GM12891 (cell line): ENCODE results near the gene TRIO.

ENCODE experiments used
- DNase-seq: peaks from one replicate; pipeline ENCODE4 v3.0.0; 2011; ENCODE audit warnings: low spot score; ENCODE audit not compliant: insufficient read length
- FAIRE-seq: peaks from 2 replicates; lab custom pipeline; 2011; peaks lifted over from hg19 to GRCh38; lab: Jason Lieb, UNC
- PAX5 ChIP-seq: IDR thresholded peaks from 2 replicates; pipeline ENCODE4 v1.6.1; 2011; ENCODE audit warnings: low read length, moderate library complexity, mild to moderate bottlenecking; ENCODE audit not compliant: insufficient read depth, severe bottlenecking
- POLR2A ChIP-seq: IDR thresholded peaks from 2 replicates; pipeline ENCODE4 v1.6.1; 2011; ENCODE audit warnings: low read depth, low read length, control low read depth
- POLR2AphosphoS5 ChIP-seq: IDR thresholded peaks from 2 replicates; pipeline ENCODE4 v1.6.1; 2011; ENCODE audit warnings: low read depth, low read length, control low read depth
- POU2F2 ChIP-seq: IDR thresholded peaks from 2 replicates; pipeline ENCODE4 v1.6.1; 2011; ENCODE audit warnings: low read depth, mild to moderate bottlenecking, control low read depth, low read length, moderate library complexity
- SPI1 ChIP-seq: IDR thresholded peaks from 2 replicates; pipeline ENCODE4 v1.6.1; 2011; ENCODE audit warnings: low read depth, low read length, control low read depth
- TAF1 ChIP-seq: IDR thresholded peaks from 2 replicates; pipeline ENCODE4 v1.6.1; 2011; ENCODE audit warnings: low read depth, low read length, control low read depth

TRIO gene

DNA sequence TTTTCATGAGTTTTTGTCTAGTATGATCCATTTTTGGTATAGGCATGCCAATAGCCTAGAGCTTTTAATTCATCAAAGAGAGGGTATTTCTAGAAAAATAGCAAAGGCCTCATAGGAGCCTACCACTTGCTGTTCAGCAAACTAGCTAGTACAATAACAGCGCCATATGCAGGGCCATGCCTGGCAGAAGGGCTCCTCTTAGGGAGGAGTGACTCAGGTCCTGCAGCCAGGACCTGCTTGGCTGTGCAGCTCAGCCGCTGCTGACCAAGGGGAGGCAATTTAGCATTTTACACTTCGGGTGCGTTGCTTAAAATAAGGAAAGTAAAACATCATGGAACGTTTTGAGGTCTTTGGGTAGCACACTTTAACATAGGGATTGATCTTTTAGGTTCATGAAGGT lies 100.6 kb downstream of the TRIO start:
- TF ChIP-seq PAX5, result no peak
- no peak for TF ChIP-seq POLR2A
- TF ChIP-seq SPI1, result no peak
- no peak for TF ChIP-seq POLR2AphosphoS5
- TF ChIP-seq TAF1, result no peak
- FAIRE-seq, result no peak
- DNase-seq, result no peak

DNA sequence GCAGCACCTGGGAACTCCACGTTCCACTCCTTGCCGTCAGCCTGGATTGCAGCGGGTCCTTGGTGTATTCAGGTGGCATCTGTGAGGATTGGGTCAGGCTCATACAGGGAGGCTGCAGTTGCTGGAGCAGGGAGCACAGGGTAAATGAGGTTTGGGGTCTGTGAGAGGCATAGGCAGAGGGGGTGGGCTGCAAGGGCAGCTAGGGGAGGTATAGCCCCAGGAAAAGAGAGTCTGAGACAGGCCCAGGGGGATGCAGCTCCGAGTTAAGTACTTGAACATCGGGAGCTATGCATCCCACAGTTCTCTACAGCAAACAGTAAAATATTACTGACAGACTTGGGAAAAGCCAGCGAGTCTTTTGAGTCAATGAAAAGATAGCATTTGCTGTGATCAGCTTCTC lies 101.6 kb downstream of the TRIO start:
- FAIRE-seq, result no peak
- no peak for TF ChIP-seq POLR2AphosphoS5
- TF ChIP-seq PAX5, result no peak
- no peak for TF ChIP-seq POLR2A
- no peak for TF ChIP-seq SPI1
- no peak for TF ChIP-seq POU2F2
- no peak for TF ChIP-seq TAF1
- DNase-seq, result no peak

DNA sequence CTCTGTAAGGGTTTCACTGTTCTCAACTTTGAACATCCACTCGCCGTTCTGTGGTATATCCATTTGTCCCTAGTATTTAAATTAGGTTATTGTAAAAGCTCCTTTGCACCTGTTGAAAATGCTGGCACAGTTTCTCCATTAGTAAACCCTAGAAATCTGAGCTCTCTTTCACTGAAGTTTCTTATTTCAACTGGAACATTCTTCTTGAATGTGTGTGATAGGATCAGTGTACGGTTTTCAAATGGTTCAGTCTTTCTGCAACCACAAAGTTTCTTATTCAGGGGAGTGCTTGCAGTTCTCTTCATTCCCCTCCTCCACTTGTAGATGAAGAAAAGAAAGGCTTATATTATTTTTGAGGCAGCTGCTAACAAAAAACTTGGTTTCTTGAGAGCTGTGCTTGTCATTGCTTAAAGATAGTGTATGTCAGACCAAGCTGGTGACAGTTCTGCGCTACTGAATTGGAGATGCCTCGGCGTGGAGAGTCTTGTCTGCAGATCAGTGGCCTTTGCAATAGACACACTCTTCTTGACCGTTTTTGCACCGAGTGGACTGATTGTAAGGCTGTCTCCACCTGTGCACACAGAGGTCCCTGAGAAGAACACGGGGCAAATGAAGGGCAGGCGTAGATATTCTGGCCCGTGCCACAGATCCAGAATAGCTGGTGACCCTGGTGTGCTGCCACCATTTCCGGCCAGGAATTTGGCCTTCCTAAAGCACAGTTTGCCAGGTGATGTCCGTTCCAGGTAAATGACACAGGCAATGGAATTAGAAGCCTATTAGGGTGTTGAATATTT lies 102.2 kb downstream of the TRIO start:
- DNase-seq (no peak), FAIRE-seq (no peak)
- TF ChIP-seq POLR2AphosphoS5, result no peak
- TF ChIP-seq TAF1, result no peak
- no peak for TF ChIP-seq PAX5
- TF ChIP-seq POU2F2, result no peak
- TF ChIP-seq SPI1, result no peak
- TF ChIP-seq POLR2A, result no peak

DNA sequence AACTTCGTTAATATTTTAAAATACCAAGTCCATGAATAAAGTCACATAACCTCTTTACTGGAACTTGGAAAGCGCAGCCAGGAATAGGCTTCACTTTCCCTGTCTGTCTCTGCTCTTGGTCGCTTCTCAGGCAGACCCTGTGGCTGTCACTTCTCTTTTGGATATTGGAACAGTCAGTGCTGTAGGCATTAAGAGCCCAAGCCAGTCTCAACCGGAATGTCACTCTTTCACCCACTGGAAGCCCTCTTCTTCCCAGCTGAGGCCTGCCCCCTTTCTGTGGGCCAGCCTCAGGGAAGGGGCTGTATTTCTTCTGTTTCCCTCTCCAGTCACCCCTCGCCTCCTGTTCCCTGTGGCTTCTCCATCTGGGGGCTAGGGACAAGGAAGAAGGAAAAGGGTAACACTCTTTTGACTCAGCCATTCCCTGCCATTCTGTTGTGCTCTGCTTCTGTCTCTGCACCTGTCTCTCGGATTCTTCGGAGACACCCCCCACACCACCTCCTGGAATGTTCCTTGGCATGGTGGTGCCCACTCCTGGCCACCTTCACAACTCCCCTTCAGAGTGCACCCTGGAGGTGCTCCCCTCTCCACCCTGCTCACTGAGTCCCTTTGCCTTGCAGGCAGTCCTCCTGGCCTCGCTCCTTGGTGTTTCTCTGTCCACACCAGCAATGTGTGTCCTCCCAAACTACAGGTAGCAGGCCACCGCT lies 103.4 kb downstream of the TRIO start:
- TF ChIP-seq TAF1, result no peak
- no peak for TF ChIP-seq POLR2A
- no peak for TF ChIP-seq POLR2AphosphoS5
- no peak for TF ChIP-seq PAX5
- TF ChIP-seq POU2F2, result no peak
- TF ChIP-seq SPI1, result no peak
- no peak for FAIRE-seq
- no peak for DNase-seq

DNA sequence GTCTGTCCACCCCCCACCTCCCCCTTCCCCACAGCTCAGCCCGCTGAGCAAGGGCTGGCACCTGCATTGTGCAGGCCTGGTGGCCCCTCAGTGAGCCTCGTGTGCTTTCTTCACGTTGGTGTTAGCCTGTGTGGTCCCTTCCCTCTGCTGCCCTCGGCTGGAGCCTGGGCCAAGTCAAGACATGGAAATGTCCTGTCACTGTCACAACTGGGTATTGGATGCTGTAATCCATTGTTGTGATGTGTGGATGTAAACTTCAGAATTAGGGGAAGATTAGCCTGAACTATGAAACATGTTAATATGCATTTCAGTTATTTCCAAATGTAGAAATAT lies 103.9 kb downstream of the TRIO start:
- FAIRE-seq (no peak), DNase-seq (no peak)
- no peak for TF ChIP-seq POU2F2
- TF ChIP-seq TAF1, result no peak
- no peak for TF ChIP-seq SPI1
- TF ChIP-seq POLR2A, result no peak
- no peak for TF ChIP-seq POLR2AphosphoS5
- TF ChIP-seq PAX5, result no peak

DNA sequence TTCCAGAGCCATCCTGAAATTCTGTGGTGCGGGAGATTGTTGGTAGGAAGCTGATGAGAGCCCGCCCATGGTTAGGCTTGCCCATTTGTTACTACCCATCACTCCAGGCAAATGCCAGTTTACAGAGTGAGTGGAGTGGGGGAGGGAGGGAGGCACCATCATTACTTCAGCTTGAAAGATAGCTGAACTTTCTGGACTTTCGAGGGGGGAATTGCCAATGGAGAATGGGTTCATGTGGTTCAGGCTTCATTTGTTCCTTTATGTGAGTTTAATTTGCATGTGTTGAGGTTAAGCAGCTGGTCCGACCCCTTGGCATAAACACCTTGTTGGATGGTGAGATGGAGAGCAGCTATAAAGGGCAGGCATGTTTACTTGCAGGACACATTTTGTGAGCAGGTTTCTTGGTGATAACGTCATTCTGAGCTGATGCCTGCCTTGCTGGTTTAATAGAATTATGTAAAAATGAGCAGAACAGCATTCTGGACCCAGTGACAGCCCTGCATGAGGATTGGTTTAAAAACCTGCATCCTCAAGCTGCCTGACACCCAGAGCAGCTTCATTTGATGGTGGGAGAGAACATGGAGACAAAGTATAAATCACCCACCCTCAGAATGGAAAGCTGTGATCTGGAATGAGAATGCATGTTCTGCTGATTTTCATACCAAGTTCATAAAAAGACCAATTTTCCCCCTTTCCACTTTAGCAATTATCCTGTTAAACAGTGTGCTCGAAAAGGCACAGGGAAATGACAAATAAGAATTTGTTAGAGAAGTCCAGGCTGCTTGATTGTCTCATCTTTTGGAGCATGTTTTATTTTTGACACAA lies 106.3 kb downstream of the TRIO start:
- peak; percentile 38 for FAIRE-seq
- TF ChIP-seq POU2F2, result no peak
- no peak for TF ChIP-seq POLR2A
- TF ChIP-seq POLR2AphosphoS5, result no peak
- no peak for TF ChIP-seq PAX5
- no peak for TF ChIP-seq TAF1
- DNase-seq, result no peak

DNA sequence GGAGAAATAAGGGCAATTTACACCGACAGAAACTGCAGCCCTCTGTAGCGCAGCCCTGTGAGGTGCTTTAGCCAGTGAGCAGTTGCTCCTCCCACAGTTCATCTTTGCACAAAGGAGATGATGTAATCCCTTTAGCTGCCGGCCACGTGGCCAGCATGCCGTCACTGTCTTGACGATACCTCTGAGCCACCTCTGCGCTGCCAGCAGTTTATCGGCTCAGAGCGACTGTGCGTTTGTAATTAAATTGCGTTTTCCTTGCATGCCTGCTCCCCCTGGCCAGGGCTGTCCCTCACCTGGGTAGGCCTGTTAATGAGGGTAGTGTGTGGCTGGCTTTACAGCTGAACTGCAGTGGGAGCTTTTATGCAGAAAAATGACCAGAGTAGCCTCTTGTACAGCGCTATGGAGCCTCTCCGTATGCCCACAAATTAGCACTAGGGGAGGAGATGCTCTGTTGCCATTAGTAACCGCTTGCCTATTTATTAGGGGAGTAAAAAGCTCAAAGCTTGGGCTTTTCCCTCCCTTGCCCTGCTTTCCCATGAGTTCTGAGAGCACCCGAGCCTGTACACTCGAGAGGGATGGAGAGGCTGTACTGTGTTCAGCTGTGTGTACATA lies 107.0 kb downstream of the TRIO start:
- FAIRE-seq (no peak), DNase-seq (no peak)
- TF ChIP-seq POU2F2 (no peak), SPI1 (no peak), POLR2AphosphoS5 (no peak), TAF1 (no peak), POLR2A (no peak), PAX5 (no peak)

DNA sequence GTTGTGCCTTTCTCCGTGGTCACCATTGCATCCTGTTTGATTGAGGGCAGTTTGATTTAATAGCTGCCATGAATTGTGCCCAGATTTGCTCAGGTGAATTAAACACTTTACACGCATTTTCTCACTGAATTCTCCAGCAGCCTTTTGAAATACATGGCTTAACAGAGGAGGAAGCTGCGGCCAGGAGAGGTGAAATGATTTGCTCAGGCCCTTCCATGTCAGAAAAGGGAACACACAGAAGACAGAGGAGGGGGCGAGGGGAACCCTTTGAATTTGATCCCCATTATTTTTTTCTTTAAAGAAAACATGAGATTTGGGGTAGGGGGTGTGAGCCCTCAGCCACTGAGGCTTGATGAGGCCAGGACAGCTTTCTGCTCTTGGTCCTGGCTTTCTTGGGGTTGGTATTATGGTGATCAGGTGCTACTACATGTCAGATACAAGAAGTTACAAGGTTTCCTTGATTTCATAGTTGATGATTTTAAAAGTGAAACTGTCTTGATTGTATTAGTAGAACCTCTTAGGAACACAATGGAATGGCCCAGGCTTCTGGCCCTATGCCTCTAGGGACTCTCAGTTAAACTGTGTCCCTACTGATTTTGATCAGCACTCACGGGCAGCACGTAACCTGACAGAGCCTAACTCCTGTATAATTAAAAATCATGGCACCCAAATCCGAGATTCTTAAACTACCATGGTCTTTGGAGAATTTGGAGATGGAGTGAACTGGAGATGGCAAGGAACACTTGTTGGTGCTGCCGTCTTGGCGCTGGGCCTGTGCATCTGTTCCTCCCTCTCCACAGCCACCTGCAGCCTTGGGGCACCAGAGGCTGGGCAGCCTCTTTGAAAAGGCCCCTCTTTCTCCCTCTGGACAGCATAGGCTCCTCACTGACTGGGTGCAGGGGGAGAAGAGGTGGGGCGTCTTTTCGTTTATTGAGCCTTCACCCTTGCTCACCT lies 107.9 kb downstream of the TRIO start:
- TF ChIP-seq POU2F2, result no peak
- TF ChIP-seq PAX5, result no peak
- TF ChIP-seq SPI1, result no peak
- TF ChIP-seq POLR2A, result no peak
- no peak for TF ChIP-seq TAF1
- FAIRE-seq (no peak), DNase-seq (no peak)
